ENCODE data around the gene HSD3B7. TPM values are rescaled to one million over a fixed set of nuclear protein-coding genes. Genes with fewer than 3 reads are reported as not detected.

The HSD3B7 gene
- total and polyA plus RNA-seq, 2 donors (not counting 1 experiment from before 2014, with no cell fraction given), result 0.89 to 1.2 TPM

GRCh38 chr16:30951750-30952149 is 33.3 kb upstream of the HSD3B7 start:
- Histone ChIP-seq H3K27ac (ENCODE audit: low read length in 2 of 2) (no peak overlapping the region), H3K9ac (ENCODE audit: low read length) (no peak overlapping the region), H3K4me3 (ENCODE audit: control extremely low read depth in 1 of 5, extremely low read depth in 1 of 5, insufficient read depth in 1 of 5, low read depth in 2 of 5, low read length in 4 of 5) (no peak overlapping the region), H3K79me2 (ENCODE audit: control insufficient read depth, insufficient read depth, low read length) (peaks cover 38% of the 10 kb centered on the region), H3K4me1 (ENCODE audit: control insufficient read depth in 2 of 2, insufficient read depth in 2 of 2, low read length in 2 of 2) (peaks cover 17 to 41% of the 10 kb centered on the region in 2 donors), H2AFZ (ENCODE audit: insufficient read depth, low read depth, low read length, poor library complexity, severe bottlenecking) (no peak overlapping the region), H3K27me3 (replicated peaks in 1 of 4; ENCODE audit: control extremely low read depth in 1 of 4, control insufficient read depth in 3 of 4, insufficient read depth in 4 of 4, low read length in 3 of 4) (no peaks in the 10 kb centered on the region), H3K9me3 (ENCODE audit: control extremely low read depth in 1 of 3, control insufficient read depth in 2 of 3, insufficient read depth in 1 of 3, low read length in 2 of 3) (peaks cover 0 to 4% (median 0%) of the 10 kb centered on the region in 3 donors), H4K20me1 (ENCODE audit: control insufficient read depth, insufficient read depth, low read length, poor library complexity, severe bottlenecking) (peaks cover 38% of the 10 kb centered on the region), H3K36me3 (replicated peaks in 1 of 2; ENCODE audit: control extremely low read depth in 1 of 2, control insufficient read depth in 1 of 2, extremely low read depth in 1 of 2, insufficient read depth in 2 of 2, low read length in 1 of 2) (peaks cover 0 to 6% of the 10 kb centered on the region in 2 experiments), H3K4me2 (replicated peaks; ENCODE audit: low read depth, low read length, poor library complexity, severe bottlenecking) (no peak overlapping the region)
- H3K27ac Mint-ChIP-seq, result no peak overlapping the region
- WGBS (ENCODE audit: insufficient coverage), result 100% methylated on average over 2 of the region's 3 CpGs
- ChIA-PET POLR2A (no interaction called here), CTCF (interaction anchor here (0.6 to 0.7 kb wide), 2 partner anchors 10 to 222 kb away, joined by 3 read pairs; no protein-coding TSS in a partner anchor)
- no peaks in the 10 kb centered on the region for H3K9me3 Mint-ChIP-seq (ENCODE audit: insufficient read depth)
- H3K4me1 Mint-ChIP-seq, result peaks cover 32% of the 10 kb centered on the region
- ATAC-seq (ENCODE audit: low read depth) (no peak), DNase-seq (no peak)
- intact Hi-C loops (cut with micrococcal nuclease), result no loop called here
- TF ChIP-seq EZH2 (IDR thresholded peaks at IDR 0.05; ENCODE audit: borderline replicate concordance, insufficient read depth, low read depth, low read length, poor library complexity, severe bottlenecking), result no peak
- TF ChIP-seq CTCF (IDR thresholded peaks at IDR 0.05), result no peak
- no peak overlapping the region for H3K4me3 Mint-ChIP-seq
- no peaks in the 10 kb centered on the region for H3K27me3 Mint-ChIP-seq

GRCh38 chr16:30953111-30953510 is 31.9 kb upstream of the HSD3B7 start:
- POLR2A ChIA-PET, result no interaction called here

More at GRCh38 chr16:30953111-30953510, 31.9 kb upstream of the HSD3B7 start:
- peaks cover 0 to 4% of the 10 kb centered on the region in 2 experiments for H3K36me3 ChIP-seq (replicated peaks in 1 of 2; ENCODE audit: control extremely low read depth in 1 of 2, control insufficient read depth in 1 of 2, extremely low read depth in 1 of 2, insufficient read depth in 2 of 2, low read length in 1 of 2)
- peaks cover 43% of the 10 kb centered on the region for H3K79me2 ChIP-seq (ENCODE audit: control insufficient read depth, insufficient read depth, low read length)
- no peaks in the 10 kb centered on the region for H3K27me3 Mint-ChIP-seq
- no peak overlapping the region for H3K4me3 Mint-ChIP-seq
- DNase-seq, result no peak
- H3K9ac ChIP-seq (ENCODE audit: low read length), result no peak overlapping the region
- H3K27ac ChIP-seq (ENCODE audit: low read length in 2 of 2), result no peak overlapping the region
- ATAC-seq (ENCODE audit: low read depth), result no peak
- intact Hi-C loops (cut with micrococcal nuclease), result no loop called here
- H3K4me3 ChIP-seq (ENCODE audit: control extremely low read depth in 1 of 5, extremely low read depth in 1 of 5, insufficient read depth in 1 of 5, low read depth in 2 of 5, low read length in 4 of 5), result no peak overlapping the region
- peaks cover 19 to 42% of the 10 kb centered on the region in 2 donors for H3K4me1 ChIP-seq (ENCODE audit: control insufficient read depth in 2 of 2, insufficient read depth in 2 of 2, low read length in 2 of 2)
- H2AFZ ChIP-seq (ENCODE audit: insufficient read depth, low read depth, low read length, poor library complexity, severe bottlenecking), result no peak overlapping the region
- 93% methylated on average over 8 of the region's 9 CpGs for WGBS (ENCODE audit: insufficient coverage)
- H3K9me3 Mint-ChIP-seq (ENCODE audit: insufficient read depth), result no peaks in the 10 kb centered on the region
- peaks cover 37% of the 10 kb centered on the region for H3K4me1 Mint-ChIP-seq
- no peak overlapping the region for H3K27ac Mint-ChIP-seq
- H3K4me2 ChIP-seq (replicated peaks; ENCODE audit: low read depth, low read length, poor library complexity, severe bottlenecking), result no peak overlapping the region
- peaks cover 38% of the 10 kb centered on the region for H4K20me1 ChIP-seq (ENCODE audit: control insufficient read depth, insufficient read depth, low read length, poor library complexity, severe bottlenecking)
- CTCF ChIA-PET, result interaction anchor here (1.0 to 4.4 kb wide), 5 partner anchors 11 to 490 kb away, joined by 3 to 42 read pairs (median 4); partner anchors contain the start of genes HSD3B7 and ZNF843
- peaks cover 0 to 4% (median 0%) of the 10 kb centered on the region in 3 donors for H3K9me3 ChIP-seq (ENCODE audit: control extremely low read depth in 1 of 3, control insufficient read depth in 2 of 3, insufficient read depth in 1 of 3, low read length in 2 of 3)
- TF ChIP-seq EZH2 (IDR thresholded peaks at IDR 0.05; ENCODE audit: borderline replicate concordance, insufficient read depth, low read depth, low read length, poor library complexity, severe bottlenecking) (no peak), CTCF (IDR thresholded peaks at IDR 0.05) (no peak)
- H3K27me3 ChIP-seq (replicated peaks in 1 of 4; ENCODE audit: control extremely low read depth in 1 of 4, control insufficient read depth in 3 of 4, insufficient read depth in 4 of 4, low read length in 3 of 4), result no peaks in the 10 kb centered on the region
